HG03045 (cell line): Measurements from ENCODE around the gene RETREG2.
A peak's percentile ranks its signal among the peaks of the same experiment; 100 is the strongest.
"Not testable (repeated sequence)": the region's sequence is repeated elsewhere in the genome, so short reads cannot be mapped to it uniquely, and the experiment has no call there.

Experiments
- ATAC-seq: cut with Tn5 transposase; IDR thresholded peaks from one replicate; pipeline ENCODE4 v1.9.1; 2021; ENCODE audit warnings: mild to moderate bottlenecking, moderate library complexity; ENCODE audit not compliant: unreplicated experiment

Gene RETREG2

GRCh38 chr2:219184121-219184520, 6.0 kb downstream of the RETREG2 start:
- no peak for ATAC-seq

- no peak for ATAC-seq
Observed at GRCh38 chr2:219186754-219187456, 8.8 kb downstream of the RETREG2 start.

- no peak for ATAC-seq
Observed at GRCh38 chr2:219197388-219197787, 19.3 kb downstream of the RETREG2 start.

- ATAC-seq, result no peak
Observed at GRCh38 chr2:219198974-219199373, 20.9 kb downstream of the RETREG2 start.

- no peak for ATAC-seq
Observed at GRCh38 chr2:219199470-219200211, 21.6 kb downstream of the RETREG2 start.

GRCh38 chr2:219200502-219201326, 22.6 kb downstream of the RETREG2 start:
- not testable (repeated sequence) for ATAC-seq

GRCh38 chr2:219201331-219201730, 23.3 kb downstream of the RETREG2 start:
- not testable (repeated sequence) for ATAC-seq

- no peak for ATAC-seq
Observed at GRCh38 chr2:219204425-219205164, 26.5 kb downstream of the RETREG2 start.

GRCh38 chr2:219205165-219205538, 27.1 kb downstream of the RETREG2 start:
- no peak for ATAC-seq

GRCh38 chr2:219205981-219206327, 27.9 kb downstream of the RETREG2 start:
- ATAC-seq, result no peak

- ATAC-seq, result peak; percentile 96
Observed at GRCh38 chr2:219206328-219207133, 28.5 kb downstream of the RETREG2 start, which contains the start of gene ZFAND2B. ZFAND2B (plus strand) TSS chr2:219206782; CDS start chr2:219206988, 206 bp downstream.

GRCh38 chr2:219207134-219207883, 29.2 kb downstream of the RETREG2 start:
- ATAC-seq, result no peak

- no peak for ATAC-seq
Observed at GRCh38 chr2:219207884-219208740, 30.0 kb downstream of the RETREG2 start.

GRCh38 chr2:219209236-219210195, 31.4 kb downstream of the RETREG2 start:
- ATAC-seq, result no peak

GRCh38 chr2:219210196-219210885, 32.3 kb downstream of the RETREG2 start:
- no peak for ATAC-seq

- ATAC-seq, result no peak
Observed at GRCh38 chr2:219210886-219211362, 32.8 kb downstream of the RETREG2 start.
